Fibroblast of mammary gland (primary cell): ENCODE measurements around the gene NEK4.

Experiments used
- DNase-seq: peaks from one replicate; pipeline ENCODE4 v3.0.0-alpha.2; 2010; ENCODE audit warnings: low read depth
- H3K4me3 ChIP-seq: 2 replicates; pipeline ENCODE4 v1.5.1; 2011; ENCODE audit warnings: low read depth, mild to moderate bottlenecking, low read length, moderate library complexity; ENCODE audit not compliant: control insufficient read depth
- CTCF ChIP-seq: conservative IDR thresholded peaks from 2 replicates; pipeline ENCODE4 v1.5.1; 2011; ENCODE audit warnings: low read depth, low read length, inconsistent platforms; ENCODE audit not compliant: control insufficient read depth, insufficient read depth

The NEK4 gene

DNA sequence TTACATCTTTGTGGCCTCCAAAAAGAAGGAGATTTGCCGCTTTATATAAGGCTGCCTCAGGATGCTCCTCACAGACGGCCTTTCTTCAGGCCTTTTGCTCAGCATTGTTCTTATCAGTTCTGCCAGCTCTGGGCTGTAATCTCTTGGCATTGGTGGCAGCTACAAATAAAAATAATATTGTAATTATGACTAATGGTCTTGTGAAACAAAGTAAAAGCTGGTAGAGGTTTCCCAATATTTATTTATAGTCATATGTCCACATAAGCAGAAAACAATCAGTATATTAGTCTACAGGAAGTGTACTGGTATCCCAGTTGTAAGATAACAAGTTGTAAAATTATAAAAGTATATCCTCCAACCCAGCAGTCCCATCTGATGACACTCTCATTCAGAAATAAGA lies 7.3 kb downstream of the NEK4 start:
- no peak overlapping the region for H3K4me3 ChIP-seq
- no peak for TF ChIP-seq CTCF
- DNase-seq = peak; percentile 13

DNA sequence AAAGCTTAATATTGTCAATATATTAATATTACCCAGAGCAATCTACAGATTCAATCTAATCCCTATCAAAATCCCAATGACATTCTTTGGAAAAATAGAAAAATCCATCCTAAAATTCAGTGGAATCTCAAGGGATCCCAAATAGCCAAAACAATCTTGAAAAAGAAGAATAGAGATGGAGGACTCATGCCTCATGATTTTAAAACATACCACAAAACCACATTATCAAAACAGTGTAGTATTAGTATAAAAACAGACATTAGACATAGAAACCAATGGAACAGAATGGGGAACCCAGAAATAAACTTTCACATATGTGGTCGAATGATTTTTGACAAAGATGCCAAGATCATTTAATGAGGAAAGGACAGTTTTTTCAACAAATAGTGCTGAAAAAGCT lies 14.6 kb downstream of the NEK4 start:
- H3K4me3 ChIP-seq = no peak overlapping the region
- DNase-seq = no peak
- TF ChIP-seq CTCF = no peak

GRCh38 chr3:52754373-52754772 lies 16.4 kb downstream of the NEK4 start:
- DNase-seq = no peak
- no peak overlapping the region for H3K4me3 ChIP-seq
- no peak for TF ChIP-seq CTCF

GRCh38 chr3:52752045-52752660 lies 18.6 kb downstream of the NEK4 start:
- no peak for DNase-seq
- no peak overlapping the region for H3K4me3 ChIP-seq
- TF ChIP-seq CTCF = no peak

- no peak for DNase-seq
- H3K4me3 ChIP-seq = no peak overlapping the region
- TF ChIP-seq CTCF = no peak
Measured at GRCh38 chr3:52743721-52744120, 27.0 kb downstream of the NEK4 start.

DNA sequence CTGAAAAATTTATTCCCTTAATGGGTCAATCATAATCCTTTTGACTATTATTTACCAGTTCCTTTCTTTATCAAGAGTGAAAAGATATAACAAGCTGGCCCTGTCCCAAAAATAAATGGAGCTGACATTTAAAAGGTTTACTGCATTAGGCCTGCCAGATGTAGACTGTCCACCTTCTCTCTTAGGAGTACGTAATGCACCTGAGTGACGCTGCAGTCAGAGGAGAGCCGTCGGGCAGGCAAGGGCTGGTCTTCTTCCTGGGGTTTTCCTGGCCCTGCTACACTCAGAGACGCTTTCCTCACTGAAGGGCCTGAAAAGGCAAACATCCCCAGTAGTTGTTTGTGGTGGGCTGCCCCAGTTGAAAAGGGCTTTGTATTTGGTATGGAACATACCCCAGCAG lies 27.6 kb downstream of the NEK4 start:
- no peak overlapping the region for H3K4me3 ChIP-seq
- DNase-seq = no peak
- no peak for TF ChIP-seq CTCF
